Kidney epithelial cell (primary cell): ENCODE results near the gene TUNAR. TPM values are rescaled to one million over a fixed set of nuclear protein-coding genes. Genes with fewer than 3 reads are reported as not detected.

Experiments
- DNase-seq: peaks from one replicate; pipeline ENCODE4 v3.0.0-alpha.2; 2010; ENCODE audit warnings: low read depth
- H3K27me3 ChIP-seq: 2 replicates; pipeline ENCODE4 v1.6.0; 2011; ENCODE audit warnings: low read length; ENCODE audit not compliant: control insufficient read depth, insufficient read depth
- H3K36me3 ChIP-seq: 2 replicates; pipeline ENCODE4 v1.5.1; 2011; ENCODE audit warnings: low read length; ENCODE audit not compliant: control insufficient read depth, insufficient read depth
- H3K4me3 ChIP-seq: 2 replicates; pipeline ENCODE4 v1.5.1; 2011; ENCODE audit warnings: low read depth, mild to moderate bottlenecking, control low read depth, low read length
- CTCF ChIP-seq: IDR thresholded peaks from 2 replicates; pipeline ENCODE4 v1.5.1; 2011; ENCODE audit warnings: mild to moderate bottlenecking, moderate library complexity, low read length, control low read depth, inconsistent platforms; ENCODE audit not compliant: insufficient read depth, poor library complexity, severe bottlenecking
- total RNA-seq: library from RNA; depleted of rRNA; stranded (reverse); fragments of >200 nt; gene quantifications from 2 replicates; pipeline ENCODE4 v1.2.3, GENCODE V29; 2015

TUNAR gene
- total RNA-seq, 1 donor from 2014 or later = 0.50 TPM

GRCh38 chr14:95920769-95921438 is 44.3 kb downstream of the TUNAR start:
- Histone ChIP-seq H3K4me3 (no peak overlapping the region), H3K36me3 (no peaks in the 10 kb centered on the region), H3K27me3 (peaks cover under 1% of the 10 kb centered on the region)
- no peak for TF ChIP-seq CTCF
- DNase-seq = no peak

- DNase-seq = no peak
- TF ChIP-seq CTCF = no peak
- Histone ChIP-seq H3K4me3 (no peak overlapping the region), H3K36me3 (no peaks in the 10 kb centered on the region), H3K27me3 (peaks cover 2% of the 10 kb centered on the region)
These were observed 45.4 kb downstream of the TUNAR start for GRCh38 chr14:95922080-95922479.

- DNase-seq = no peak
- Histone ChIP-seq H3K4me3 (no peak overlapping the region), H3K36me3 (no peaks in the 10 kb centered on the region), H3K27me3 (peaks cover 2% of the 10 kb centered on the region)
- no peak for TF ChIP-seq CTCF
These were observed 52.1 kb downstream of the TUNAR start for GRCh38 chr14:95928751-95929150.

GRCh38 chr14:95931384-95931783 is 54.8 kb downstream of the TUNAR start:
- no peaks in the 10 kb centered on the region for H3K27me3 ChIP-seq
- H3K36me3 ChIP-seq = no peaks in the 10 kb centered on the region
- no peak overlapping the region for H3K4me3 ChIP-seq
- TF ChIP-seq CTCF = no peak
- DNase-seq = no peak

- no peak for TF ChIP-seq CTCF
- H3K36me3 ChIP-seq = no peaks in the 10 kb centered on the region
- no peak overlapping the region for H3K4me3 ChIP-seq
- DNase-seq = no peak
- no peaks in the 10 kb centered on the region for H3K27me3 ChIP-seq
These were observed 58.7 kb downstream of the TUNAR start for GRCh38 chr14:95935228-95935822.

GRCh38 chr14:95936041-95936440 is 59.4 kb downstream of the TUNAR start:
- H3K36me3 ChIP-seq = no peaks in the 10 kb centered on the region
- no peak for TF ChIP-seq CTCF
- no peak for DNase-seq
- H3K27me3 ChIP-seq = no peaks in the 10 kb centered on the region
- H3K4me3 ChIP-seq = no peak overlapping the region
